HepG2 (cell line): ENCODE measurements around the gene IL1RAP. TPM values are rescaled to one million over a fixed set of nuclear protein-coding genes. Genes with fewer than 3 reads are reported as not detected.
A peak's percentile ranks its signal among the peaks of the same experiment; 100 is the strongest.

Source experiments
- ATAC-seq: fragments of 200-7000 bp; cut with Tn5 transposase; 3 replicates; pipeline ENCODE4 v1.9.1; 2020; ENCODE audit warnings: mild to moderate bottlenecking, moderate library complexity
- Bru-seq: library from RNA; stranded (reverse); fragments of 400-500 nt; gene quantifications from one replicate; lab custom pipeline; 2021; lab: Mats Ljungman, UMichigan
- BruChase-seq, 2 experiments: library from RNA; stranded (reverse); fragments of 400-500 nt; gene quantifications; one replicate each; lab custom pipeline; 2021; lab: Mats Ljungman, UMichigan
- BruUV-seq: library from RNA; stranded (reverse); fragments of 400-500 nt; replicated peaks from 2 replicates; lab custom pipeline; 2021; lab: Mats Ljungman, UMichigan
- CTCF ChIA-PET: fragments of 300-600 bp; formaldehyde crosslinking; extraction: SDS; loops from one replicate; lab custom pipeline; 2021; ENCODE audit warnings: low total read pairs, inconsistent platforms, low intra/inter-chr PET ratio; lab: Yijun Ruan, JAX
- POLR2A ChIA-PET: fragments of 350-600 bp; sonication (Branson Sonifier 250); formaldehyde crosslinking; loops from one replicate; lab custom pipeline; 2020; ENCODE audit warnings: antibody characterized with exemption, inconsistent platforms; lab: Yijun Ruan, JAX
- DNase-seq: peaks from one replicate; pipeline ENCODE4 v3.0.0-alpha.2; 2015; ENCODE audit warnings: low spot score
- FAIRE-seq: peaks from 3 replicates; lab custom pipeline; 2011; peaks lifted over from hg19 to GRCh38; lab: Jason Lieb, UNC
- H2AFZ ChIP-seq: one replicate; pipeline ENCODE4 v1.6.1; 2011; ENCODE audit warnings: low read length, inconsistent platforms
- H3K27ac ChIP-seq: fragments of 300-600 bp; 3 replicates; pipeline ENCODE4 v1.8.0; 2011; ENCODE audit warnings: mixed run types, mild to moderate bottlenecking, mixed read lengths, low read length, inconsistent platforms; ENCODE audit not compliant: insufficient read depth; ENCODE audit errors: extremely low read length
- H3K27me3 ChIP-seq, 2 experiments: fragments of 200-600 bp in 1 of 2; 2 replicates in 1 of 2; 3 replicates in 1 of 2; pipeline versions ENCODE4 v1.6.0 to v1.8.0; 2011; ENCODE audit warnings: low read length in 2 of 2, mild to moderate bottlenecking in 2 of 2, moderate library complexity in 2 of 2, inconsistent platforms in 1 of 2; ENCODE audit not compliant: insufficient read depth in 2 of 2, control insufficient read depth in 1 of 2
- H3K36me3 ChIP-seq, 2 experiments: fragments of 200-600 bp in 1 of 2; replicated peaks in 1 of 2; 2 replicates in 1 of 2; 3 replicates in 1 of 2; pipeline versions ENCODE4 v1.5.1 to v1.8.0; 2011; ENCODE audit warnings: low read length in 2 of 2, inconsistent platforms in 1 of 2; ENCODE audit not compliant: insufficient read depth in 2 of 2, control insufficient read depth in 1 of 2
- H3K4me1 ChIP-seq: 2 replicates; pipeline ENCODE4 v1.5.1; 2012; ENCODE audit warnings: low read length, inconsistent platforms; ENCODE audit not compliant: insufficient read depth
- H3K4me2 ChIP-seq: 2 replicates; pipeline ENCODE4 v1.6.0; 2011; ENCODE audit warnings: low read depth, low read length, inconsistent platforms
- H3K4me3 ChIP-seq, 3 experiments: fragments of 200-600 bp in 1 of 3; sonication (generic), shearing (Covaris generic) in 1 of 3; replicated peaks in 1 of 3; 2 replicates each; pipeline ENCODE4 v1.5.1; 2011 to 2016; ENCODE audit warnings: low read length in 3 of 3, inconsistent platforms in 2 of 3, low read depth in 2 of 3, mild to moderate bottlenecking in 2 of 3, control low read depth in 1 of 3, mixed read lengths in 1 of 3; ENCODE audit not compliant: insufficient read depth in 1 of 3
- H3K79me2 ChIP-seq: one replicate; pipeline ENCODE4 v1.6.1; 2011; ENCODE audit warnings: low read length, inconsistent platforms; ENCODE audit not compliant: insufficient read depth
- H3K9ac ChIP-seq: 2 replicates; pipeline ENCODE4 v1.6.0; 2011; ENCODE audit warnings: mild to moderate bottlenecking, low read depth, low read length, inconsistent platforms; ENCODE audit not compliant: insufficient read depth
- H3K9me3 ChIP-seq: 2 replicates; pipeline ENCODE4 v1.5.1; 2012; ENCODE audit warnings: mild to moderate bottlenecking, low read length
- H4K20me1 ChIP-seq: 2 replicates; pipeline ENCODE4 v1.6.0; 2011; ENCODE audit warnings: inconsistent platforms, mild to moderate bottlenecking, low read length, moderate library complexity; ENCODE audit not compliant: insufficient read depth
- AKAP8 ChIP-seq: sonication (generic); formaldehyde crosslinking; IDR thresholded peaks from 2 replicates; pipeline ENCODE4 v1.5.1; 2020; ENCODE audit warnings: mild to moderate bottlenecking, missing genetic modification reagents
- ARNTL ChIP-seq: sonication (generic); formaldehyde crosslinking; IDR thresholded peaks from 2 replicates; pipeline ENCODE4 v1.4.0; 2020; ENCODE audit warnings: mild to moderate bottlenecking, missing genetic modification reagents
- ATRX ChIP-seq: sonication (generic); formaldehyde crosslinking; IDR thresholded peaks from 2 replicates; pipeline ENCODE4 v1.4.0; 2020; ENCODE audit warnings: missing genetic modification reagents, borderline replicate concordance
- BHLHE40 ChIP-seq: IDR thresholded peaks from 2 replicates; pipeline ENCODE4 v1.6.1; 2011; ENCODE audit warnings: low read length, improper control_type of control experiment
- MXD1 ChIP-seq: sonication (generic); formaldehyde crosslinking; IDR thresholded peaks from 2 replicates; pipeline ENCODE4 v1.4.0; 2020; ENCODE audit warnings: mild to moderate bottlenecking, missing genetic modification reagents
- NR3C1 ChIP-seq: sonication (generic); formaldehyde crosslinking; IDR thresholded peaks from 2 replicates; pipeline ENCODE4 v1.4.0; 2020; ENCODE audit warnings: missing genetic modification reagents
- SRSF9 ChIP-seq: fragments of 200-400 bp; formaldehyde crosslinking; IDR thresholded peaks from 2 replicates; pipeline ENCODE4 v1.6.1; 2018; ENCODE audit warnings: borderline replicate concordance, mild to moderate bottlenecking, low read depth, low read length; ENCODE audit not compliant: insufficient read depth, poor library complexity, severe bottlenecking
- STAT6 ChIP-seq: sonication (generic); formaldehyde crosslinking; IDR thresholded peaks from 2 replicates; pipeline ENCODE4 v1.4.0; 2020; ENCODE audit warnings: missing genetic modification reagents, mild to moderate bottlenecking, borderline replicate concordance
- TBX3 ChIP-seq: fragments of 450-650 bp; IDR thresholded peaks from 2 replicates; pipeline ENCODE4 v1.6.1; 2017; ENCODE audit warnings: antibody characterized with exemption, mild to moderate bottlenecking, inconsistent platforms, borderline replicate concordance
- ZFP90 ChIP-seq: sonication (generic); formaldehyde crosslinking; IDR thresholded peaks from 2 replicates; pipeline ENCODE4 v1.8.0; 2022; ENCODE audit warnings: missing genetic modification reagents, mild to moderate bottlenecking, inconsistent platforms, borderline replicate concordance
- ZNF180 ChIP-seq: sonication (generic); formaldehyde crosslinking; IDR thresholded peaks from 2 replicates; pipeline ENCODE4 v1.4.0; 2020; ENCODE audit warnings: low read depth, missing genetic modification reagents, borderline replicate concordance
- ZNF547 ChIP-seq: sonication (generic); formaldehyde crosslinking; IDR thresholded peaks from 2 replicates; pipeline ENCODE4 v1.5.1; 2020; ENCODE audit warnings: mild to moderate bottlenecking, missing genetic modification reagents
- ZNF772 ChIP-seq: sonication (generic); formaldehyde crosslinking; IDR thresholded peaks from 2 replicates; pipeline ENCODE4 v1.5.0; 2020; ENCODE audit warnings: mild to moderate bottlenecking, missing genetic modification reagents
- WGBS: methylation state at CpG from one replicate; pipeline ENCODE4 v1.1.6; 2017; ENCODE audit warnings: low lambda C conversion rate; 5-methylcytosine and 5-hydroxymethylcytosine counted together
- in situ Hi-C: cut with HindIII; loops from 2 replicates; pipeline ENCODE4 v1.10.0; 2017; ENCODE audit warnings: low pct_unique_long_range_greater_than_20kb; ENCODE audit not compliant: extremely low pct_ligation_motif_present
- intact Hi-C: fragments of 100-400 bp; cut with micrococcal nuclease; formaldehyde crosslinking; loops from one replicate; pipeline ENCODE4 v1.10.0; 2022; ENCODE audit not compliant: unreplicated experiment
- long read RNA-seq, 2 experiments: library from RNA in 1 of 2; library from polyadenylated mRNA in 1 of 2; stranded (forward) in 1 of 2; unstranded in 1 of 2; transcript quantifications; one replicate each; pipeline ENCODE4 v2.0.0, GENCODE V29; 2019 to 2022
- polyA minus RNA-seq, 3 experiments: library from RNA; depleted of rRNA, polyadenylated mRNA; stranded (reverse); fragments of >200 nt; gene quantifications; 2 replicates each; pipeline ENCODE4 v1.2.3, GENCODE V29; 2011; ENCODE audit warnings: low replicate concordance in 1 of 3
- polyA plus RNA-seq, 8 experiments: library from polyadenylated mRNA; depleted of rRNA in 3 of 8; stranded (reverse) in 7 of 8; unstranded in 1 of 8; fragments of >200 nt; fragmentation: Illumina TruSeq in 4 of 8; extraction: Trizol in 4 of 8; gene quantifications; 2 replicates each; pipeline versions ENCODE4 v1.2.1 to v1.2.3, GENCODE V29; 2011 to 2016; ENCODE audit warnings: low read depth in 4 of 8, missing spikeins in 1 of 8, mixed read lengths in 1 of 8; ENCODE audit not compliant: insufficient read depth in 1 of 8
- total RNA-seq, 5 experiments: library from RNA; depleted of rRNA; stranded (reverse); fragments of >200 nt; fragmentation: Illumina TruSeq; extraction: Trizol; gene quantifications; 2 replicates each; pipeline ENCODE4 v1.2.3, GENCODE V29; 2016; ENCODE audit warnings: low read depth in 1 of 5

IL1RAP gene
- total RNA-seq (2016; rRNA removed; fragmentation: Illumina TruSeq; extraction: Trizol) (11.6 and 18.3 TPM in 2 replicates), polyA plus RNA-seq (2011; rRNA removed) (54.9 and 57.9 TPM in 2 replicates), polyA minus RNA-seq (2011; rRNA and poly(A)+ RNA removed; ENCODE audit: low replicate concordance) (31.1 and 117 TPM in 2 replicates), Bru-seq, nascent RNA (percentile 87 among the genes with signal in this experiment), BruChase-seq, experiment 1, labeled RNA remaining after a 6-hour chase (percentile 76 among the genes with signal in this experiment), BruChase-seq, experiment 2, labeled RNA remaining after a 2-hour chase (percentile 70 among the genes with signal in this experiment)
- total RNA-seq (2016; cell fraction: cytosol; rRNA removed; fragmentation: Illumina TruSeq; extraction: Trizol; ENCODE audit: low read depth): 2.1 and 3.3 TPM in 2 replicates
- 13.4 and 17.4 TPM in 2 replicates for total RNA-seq (2016; cell fraction: insoluble cytoplasmic fraction; rRNA removed; fragmentation: Illumina TruSeq; extraction: Trizol)
- 5.0 and 5.2 TPM in 2 replicates for total RNA-seq (2016; cell fraction: membrane; rRNA removed; fragmentation: Illumina TruSeq; extraction: Trizol)
- total RNA-seq (2016; cell fraction: nucleus; rRNA removed; fragmentation: Illumina TruSeq; extraction: Trizol): 36.6 and 41.3 TPM in 2 replicates
- 35.4 and 47.2 TPM in 2 replicates for polyA plus RNA-seq (2011; cell fraction: cytosol; rRNA removed)
- polyA plus RNA-seq (2011; cell fraction: nucleus; rRNA removed): 37.9 and 42.4 TPM in 2 replicates
- polyA plus RNA-seq (2012): 25.1 and 30.4 TPM in 2 replicates
- 1.1 and 1.3 TPM in 2 replicates for polyA plus RNA-seq (2016; cell fraction: cytosol; fragmentation: Illumina TruSeq; extraction: Trizol; ENCODE audit: low read depth)
- polyA plus RNA-seq (2016; cell fraction: insoluble cytoplasmic fraction; fragmentation: Illumina TruSeq; extraction: Trizol; ENCODE audit: low read depth): 9.5 and 10.6 TPM in 2 replicates
- 1.9 and 2.1 TPM in 2 replicates for polyA plus RNA-seq (2016; cell fraction: membrane; fragmentation: Illumina TruSeq; extraction: Trizol; ENCODE audit: low read depth)
- 23.6 and 24.7 TPM in 2 replicates for polyA plus RNA-seq (2016; cell fraction: nucleus; fragmentation: Illumina TruSeq; extraction: Trizol; ENCODE audit: insufficient read depth, low read depth)
- 59.6 and 82.5 TPM in 2 replicates for polyA minus RNA-seq (2011; cell fraction: cytosol; rRNA and poly(A)+ RNA removed)
- polyA minus RNA-seq (2011; cell fraction: nucleus; rRNA and poly(A)+ RNA removed): 162 and 189 TPM in 2 replicates
- long read RNA-seq, experiment 1, partial matches to known transcripts: 2 of 12 reads
- long read RNA-seq, experiment 1, other reads (novel, unspliced or antisense): 2 of 12 reads
- long read RNA-seq, experiment 2, full-length matches to known transcripts: 3 of 23 reads
- long read RNA-seq, experiment 2, partial matches to known transcripts: 1 of 23 reads
- long read RNA-seq, experiment 2, other reads (novel, unspliced or antisense): 19 of 23 reads

- peak; percentile 96 for ATAC-seq
- POLR2A ChIA-PET: interaction anchor here (0.6 to 2.6 kb wide), 13 partner anchors 9 to 207 kb away, joined by 3 to 23 read pairs (median 4); no protein-coding TSS in a partner anchor
- no TSS peak for BruUV-seq
- TF ChIP-seq ATRX (CRISPR knock-in tag) (no peak), ARNTL (CRISPR knock-in tag) (no peak), AKAP8 (CRISPR knock-in tag) (no peak; the same call in 1 of the 2 replicates), MXD1 (CRISPR knock-in tag) (peak; percentile 52; the same call in 1 of the 2 replicates), ZFP90 (peak; percentile 90; the same call in 1 of the 2 replicates), ZNF547 (CRISPR knock-in tag) (peak; percentile 74), STAT6 (CRISPR knock-in tag) (no peak), ZNF180 (CRISPR knock-in tag) (no peak), SRSF9 (no peak), BHLHE40 (no peak), NR3C1 (no peak), ZNF772 (CRISPR knock-in tag) (peak; percentile 74), TBX3 (no peak)
Observed at GRCh38 chr3:190513409-190514370, at the start of gene IL1RAP. Gene IL1RAP, plus strand, starts transcription at chr3:190514085. Its CDS starts 50,205 bp downstream, at chr3:190564290.

More at GRCh38 chr3:190513409-190514370, at the start of gene IL1RAP:
- Histone ChIP-seq H2AFZ (peak within 1 kb of the TSS; percentile 38), H3K27me3 (peaks cover 0 to 4% of the 10 kb centered on the region in 2 experiments; a peak in 1 of 5 replicates), H3K4me1 (peaks cover 53% of the 10 kb centered on the region), H3K79me2 (peaks cover 48% of the 10 kb centered on the region), H3K4me3 (peak within 1 kb of the TSS; percentile 69 to 94 (median 88)), H4K20me1 (no peaks in the 10 kb centered on the region; the same call in 1 of the 2 replicates), H3K9me3 (no peaks in the 10 kb centered on the region), H3K27ac (peak within 1 kb of the TSS; percentile 75), H3K4me2 (peak within 1 kb of the TSS; percentile 91), H3K9ac (peak within 1 kb of the TSS; percentile 83), H3K36me3 (peaks cover 2 to 4% of the 10 kb centered on the region in 2 experiments; a peak in 2 of 5 replicates)
- FAIRE-seq (peak; percentile 90), DNase-seq (peak; percentile 89)
- in situ Hi-C loops: loop anchor here (10.0 kb wide), 1 partner anchor 181 kb away; no protein-coding TSS in a partner anchor
- intact Hi-C loops: loop anchor here (1.0 to 5.0 kb wide), 5 partner anchors 35 to 551 kb away; no protein-coding TSS in a partner anchor
- CTCF ChIA-PET: interaction anchor here (1.1 kb wide), 1 partner anchor 9 kb away, joined by 6 read pairs; no protein-coding TSS in a partner anchor
- 2% methylated on average over 29 of the region's 76 CpGs for WGBS
